Loucy (cell line): Measurements from ENCODE around the gene SMIM10L2A.
"Not testable (repeated sequence)": the region's sequence is repeated elsewhere in the genome, so short reads cannot be mapped to it uniquely, and the experiment has no call there.

ENCODE experiments used
- H2AFZ ChIP-seq: fragments of 200-600 bp; sonication (generic); 2 replicates; pipeline ENCODE4 v1.6.0; 2016; ENCODE audit warnings: antibody characterized with exemption, mild to moderate bottlenecking, low read length, moderate library complexity
- H3F3A ChIP-seq: fragments of 200-600 bp; 2 replicates; pipeline ENCODE4 v1.6.0; 2016; ENCODE audit warnings: antibody characterized with exemption, low read depth, mild to moderate bottlenecking
- H3K27me3 ChIP-seq: fragments of 200-600 bp; sonication (generic); 2 replicates; pipeline ENCODE4 v1.6.1; 2014; ENCODE audit warnings: low read length, mild to moderate bottlenecking; ENCODE audit not compliant: insufficient read depth, poor library complexity, severe bottlenecking
- H3K36me3 ChIP-seq: fragments of 200-600 bp; sonication (generic); 2 replicates; pipeline ENCODE4 v1.6.1; 2016; ENCODE audit warnings: low read length; ENCODE audit not compliant: insufficient read depth
- H3K4me1 ChIP-seq: fragments of 200-600 bp; sonication (generic); 2 replicates; pipeline ENCODE4 v1.5.1; 2014; ENCODE audit warnings: low read length, mild to moderate bottlenecking; ENCODE audit not compliant: insufficient read depth, poor library complexity, severe bottlenecking
- H3K4me2 ChIP-seq: fragments of 200-600 bp; sonication (generic); 2 replicates; pipeline ENCODE4 v1.6.0; 2014; ENCODE audit warnings: antibody characterized with exemption, low read length, low read depth, mild to moderate bottlenecking; ENCODE audit not compliant: poor library complexity, severe bottlenecking
- H3K4me3 ChIP-seq: fragments of 200-600 bp; sonication (generic); 2 replicates; pipeline ENCODE4 v1.5.1; 2014; ENCODE audit warnings: low read length, mild to moderate bottlenecking, mixed read lengths; ENCODE audit not compliant: poor library complexity, severe bottlenecking
- H3K79me2 ChIP-seq: fragments of 200-600 bp; sonication (generic); 2 replicates; pipeline ENCODE4 v1.6.1; 2014; ENCODE audit warnings: low read length; ENCODE audit not compliant: insufficient read depth
- H3K9ac ChIP-seq: fragments of 200-600 bp; sonication (generic); 2 replicates; pipeline ENCODE4 v1.6.0; 2014; ENCODE audit warnings: mild to moderate bottlenecking, low read depth, low read length, moderate library complexity; ENCODE audit not compliant: poor library complexity, severe bottlenecking
- H3K9me2 ChIP-seq: fragments of 200-600 bp; sonication (generic); replicated peaks from 2 replicates; pipeline ENCODE4 v1.6.1; 2016; ENCODE audit warnings: low read depth, low read length, mixed read lengths
- H3K9me3 ChIP-seq: fragments of 200-600 bp; sonication (generic); 2 replicates; pipeline ENCODE4 v1.6.1; 2014; ENCODE audit warnings: mild to moderate bottlenecking, antibody characterized with exemption, low read length, low read depth; ENCODE audit not compliant: insufficient read depth
- H4K20me1 ChIP-seq: fragments of 200-600 bp; sonication (generic); 2 replicates; pipeline ENCODE4 v1.6.0; 2014; ENCODE audit warnings: antibody characterized with exemption, low read length, mild to moderate bottlenecking; ENCODE audit not compliant: insufficient read depth, poor library complexity, severe bottlenecking
- CTCF ChIP-seq: fragments of 200-600 bp; sonication (generic); conservative IDR thresholded peaks from 2 replicates; pipeline ENCODE4 v1.5.1; 2014; ENCODE audit warnings: mild to moderate bottlenecking, antibody characterized with exemption, low read length
- EZH2phosphoT487 ChIP-seq: fragments of 200-600 bp; IDR thresholded peaks from 2 replicates; pipeline ENCODE4 v1.6.1; 2018; ENCODE audit warnings: antibody characterized with exemption, mild to moderate bottlenecking, moderate library complexity, borderline replicate concordance

Gene SMIM10L2A

GRCh38 chrX:135416546-135416945 is 5.2 kb upstream of the SMIM10L2A start:
- Histone ChIP-seq H2AFZ (no peak overlapping the region), H3K36me3 (no peaks in the 10 kb centered on the region), H3K9ac (no peak overlapping the region), H3K9me3 (no peaks in the 10 kb centered on the region), H3K4me1 (no peaks in the 10 kb centered on the region), H3F3A (no peaks in the 10 kb centered on the region), H3K9me2 (no peaks in the 10 kb centered on the region), H3K27me3 (no peaks in the 10 kb centered on the region), H4K20me1 (no peaks in the 10 kb centered on the region), H3K79me2 (no peaks in the 10 kb centered on the region), H3K4me3 (no peak overlapping the region), H3K4me2 (no peak overlapping the region)
- TF ChIP-seq CTCF = no peak
- no peak for TF ChIP-seq EZH2phosphoT487

GRCh38 chrX:135420831-135421230 is 913 bp upstream of the SMIM10L2A start:
- H3K9me2 ChIP-seq = no peaks in the 10 kb centered on the region
- H3K4me1 ChIP-seq = no peaks in the 10 kb centered on the region
- H3K4me3 ChIP-seq = no peak overlapping the region
- H4K20me1 ChIP-seq = no peaks in the 10 kb centered on the region
- no peak overlapping the region for H3K9ac ChIP-seq
- no peaks in the 10 kb centered on the region for H3K36me3 ChIP-seq
- no peaks in the 10 kb centered on the region for H3F3A ChIP-seq
- no peaks in the 10 kb centered on the region for H3K27me3 ChIP-seq
- H2AFZ ChIP-seq = no peak overlapping the region
- H3K79me2 ChIP-seq = no peaks in the 10 kb centered on the region
- TF ChIP-seq EZH2phosphoT487 (no peak), CTCF (no peak)
- H3K9me3 ChIP-seq = no peaks in the 10 kb centered on the region
- H3K4me2 ChIP-seq = no peak overlapping the region

DNA sequence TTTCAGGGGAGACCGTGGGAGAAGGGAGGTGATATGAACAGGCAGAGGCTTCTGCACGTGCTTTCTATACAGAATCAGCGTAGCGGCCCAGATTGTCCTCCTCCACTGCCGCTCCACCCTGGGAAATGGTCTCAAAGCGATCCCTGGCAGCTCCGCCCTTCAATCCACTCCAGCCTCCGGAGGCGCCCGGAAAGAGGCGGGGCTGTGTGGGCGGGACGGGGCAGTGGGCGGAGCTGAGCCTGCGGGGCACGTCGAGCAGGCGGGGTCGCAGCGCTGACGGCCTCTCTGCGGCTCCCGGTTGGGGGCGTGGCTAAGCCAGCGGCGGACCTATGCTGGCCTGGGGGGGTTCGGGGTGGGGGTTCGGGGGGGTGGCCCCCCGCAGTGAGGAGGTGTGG is 210 bp upstream of the SMIM10L2A start:
- H3K4me1 ChIP-seq = no peaks in the 10 kb centered on the region
- no peak overlapping the region for H3K4me3 ChIP-seq
- no peaks in the 10 kb centered on the region for H3F3A ChIP-seq
- H3K79me2 ChIP-seq = no peaks in the 10 kb centered on the region
- no peak overlapping the region for H2AFZ ChIP-seq
- no peak for TF ChIP-seq CTCF
- no peak for TF ChIP-seq EZH2phosphoT487
- no peaks in the 10 kb centered on the region for H3K27me3 ChIP-seq
- H3K4me2 ChIP-seq = no peak overlapping the region
- no peak overlapping the region for H3K9ac ChIP-seq
- H3K9me3 ChIP-seq = no peaks in the 10 kb centered on the region
- H3K36me3 ChIP-seq = no peaks in the 10 kb centered on the region
- H3K9me2 ChIP-seq = no peaks in the 10 kb centered on the region
- no peaks in the 10 kb centered on the region for H4K20me1 ChIP-seq

DNA sequence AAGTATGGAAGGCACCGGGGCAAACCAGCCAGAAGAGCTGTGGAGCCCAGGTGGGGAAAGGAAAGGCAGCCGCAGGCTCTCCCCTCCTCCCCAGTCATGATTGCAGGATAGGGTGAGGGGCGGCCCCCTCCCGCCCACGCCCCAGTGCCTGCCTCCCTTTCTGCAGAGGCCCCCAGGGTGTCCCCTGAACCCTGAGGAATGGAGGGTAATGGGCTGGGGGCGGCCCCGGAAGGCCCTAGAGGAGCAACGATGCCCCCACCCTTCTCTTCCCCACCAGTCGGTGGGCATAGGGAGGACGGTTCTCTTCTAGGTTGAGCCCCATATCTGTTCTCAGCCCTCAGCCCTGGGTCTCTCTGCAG is 1.0 kb downstream of the SMIM10L2A start:
- H2AFZ ChIP-seq, H4K20me1 ChIP-seq, H3K9me3 ChIP-seq, H3K27me3 ChIP-seq, H3F3A ChIP-seq, H3K4me1 ChIP-seq, H3K79me2 ChIP-seq, H3K4me3 ChIP-seq, H3K9ac ChIP-seq, H3K4me2 ChIP-seq, H3K9me2 ChIP-seq, H3K36me3 ChIP-seq: not testable (repeated sequence)

DNA sequence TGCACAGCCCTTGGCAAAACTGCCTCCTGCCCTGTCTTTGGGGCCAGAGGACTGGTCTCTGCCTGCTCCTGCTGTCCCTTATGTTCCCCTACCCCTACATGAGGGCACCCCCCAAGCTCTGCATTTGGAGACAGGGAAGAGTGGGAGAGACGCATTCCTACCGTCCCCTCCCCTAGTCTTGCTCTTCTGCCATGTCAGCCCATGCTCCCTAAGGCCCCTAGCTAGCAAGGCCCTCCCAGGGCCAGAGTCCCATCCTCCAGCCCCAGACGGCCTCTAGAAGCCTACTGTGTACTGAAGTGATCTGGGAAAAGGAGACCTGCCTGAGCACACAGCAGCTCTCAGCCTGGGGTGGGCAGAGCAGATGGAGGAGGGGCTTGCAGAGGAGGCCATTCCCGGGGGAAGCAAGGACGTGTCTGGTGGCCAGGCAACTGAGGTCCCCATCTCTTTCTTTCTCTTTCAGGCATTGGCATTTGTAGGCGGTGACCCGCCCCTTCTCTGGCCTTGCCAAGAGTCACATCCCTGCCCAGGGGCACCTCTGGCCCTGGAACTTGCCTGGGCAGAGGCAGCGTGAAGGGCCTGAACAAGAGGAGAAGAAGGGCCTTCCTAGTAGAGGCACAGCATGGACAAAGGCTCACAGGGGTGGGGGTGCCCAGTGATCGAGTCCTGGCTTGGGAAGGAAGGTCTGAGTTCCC is 1.6 kb downstream of the SMIM10L2A start:
- H2AFZ ChIP-seq, H3K27me3 ChIP-seq, H3K9me2 ChIP-seq, H3F3A ChIP-seq, H3K9ac ChIP-seq, H3K4me3 ChIP-seq, H4K20me1 ChIP-seq, H3K9me3 ChIP-seq, H3K36me3 ChIP-seq, H3K79me2 ChIP-seq, H3K4me2 ChIP-seq, H3K4me1 ChIP-seq: not testable (repeated sequence)
